ENCODE measurements around the gene CRYBA4.

DNA sequence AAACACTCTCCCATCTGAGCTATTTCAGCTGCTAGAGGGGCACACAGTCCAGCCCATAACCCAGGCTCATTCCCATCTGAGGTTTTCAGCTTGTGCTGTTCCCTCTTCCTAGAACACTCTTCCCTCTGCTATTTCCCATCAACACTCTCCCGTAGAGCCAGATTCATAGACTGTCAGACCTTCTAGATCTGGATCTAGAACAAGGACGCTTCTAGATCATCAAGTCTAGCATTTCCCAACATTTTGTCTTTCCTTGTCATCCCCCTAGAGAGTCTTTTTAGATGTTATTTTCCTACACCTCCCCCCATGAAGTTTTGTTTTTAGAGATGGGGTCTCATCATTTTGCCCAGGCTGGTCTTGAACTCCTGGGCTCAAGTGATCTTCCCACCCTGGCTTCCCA is 13.4 kb downstream of the CRYBA4 start:
- TF ChIP-seq, protein P1, sequence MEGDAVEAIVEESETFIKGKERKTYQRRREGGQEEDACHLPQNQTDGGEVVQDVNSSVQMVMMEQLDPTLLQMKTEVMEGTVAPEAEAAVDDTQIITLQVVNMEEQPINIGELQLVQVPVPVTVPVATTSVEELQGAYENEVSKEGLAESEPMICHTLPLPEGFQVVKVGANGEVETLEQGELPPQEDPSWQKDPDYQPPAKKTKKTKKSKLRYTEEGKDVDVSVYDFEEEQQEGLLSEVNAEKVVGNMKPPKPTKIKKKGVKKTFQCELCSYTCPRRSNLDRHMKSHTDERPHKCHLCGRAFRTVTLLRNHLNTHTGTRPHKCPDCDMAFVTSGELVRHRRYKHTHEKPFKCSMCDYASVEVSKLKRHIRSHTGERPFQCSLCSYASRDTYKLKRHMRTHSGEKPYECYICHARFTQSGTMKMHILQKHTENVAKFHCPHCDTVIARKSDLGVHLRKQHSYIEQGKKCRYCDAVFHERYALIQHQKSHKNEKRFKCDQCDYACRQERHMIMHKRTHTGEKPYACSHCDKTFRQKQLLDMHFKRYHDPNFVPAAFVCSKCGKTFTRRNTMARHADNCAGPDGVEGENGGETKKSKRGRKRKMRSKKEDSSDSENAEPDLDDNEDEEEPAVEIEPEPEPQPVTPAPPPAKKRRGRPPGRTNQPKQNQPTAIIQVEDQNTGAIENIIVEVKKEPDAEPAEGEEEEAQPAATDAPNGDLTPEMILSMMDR (IDR thresholded peaks at IDR 0.05; ENCODE audit: low read depth, low read length): no peak
- TF ChIP-seq EZH2phosphoT487 (IDR thresholded peaks at IDR 0.05; ENCODE audit: low read depth): no peak

Measured in OCI-LY3 (cell line).